NB4 (cell line): ENCODE measurements around the gene ZNF548.

Source experiments
- MYC ChIP-seq: IDR thresholded peaks from 2 replicates; pipeline ENCODE4 v1.6.1; 2011; ENCODE audit warnings: low read depth, low read length
- POLR2A ChIP-seq: IDR thresholded peaks from 2 replicates; pipeline ENCODE4 v1.6.1; 2011; ENCODE audit warnings: mild to moderate bottlenecking; ENCODE audit not compliant: insufficient read length; ENCODE audit errors: extremely low read depth
- TF ChIP-seq, protein P1 (sequence below): IDR thresholded peaks from one replicate; pipeline ENCODE4 v1.5.1; 2012; ENCODE audit warnings: low read depth, low read length
- TF ChIP-seq, protein P2 (sequence below): IDR thresholded peaks from 2 replicates; pipeline ENCODE4 v1.6.1; 2011; ENCODE audit warnings: low read depth, low read length

DNA sequence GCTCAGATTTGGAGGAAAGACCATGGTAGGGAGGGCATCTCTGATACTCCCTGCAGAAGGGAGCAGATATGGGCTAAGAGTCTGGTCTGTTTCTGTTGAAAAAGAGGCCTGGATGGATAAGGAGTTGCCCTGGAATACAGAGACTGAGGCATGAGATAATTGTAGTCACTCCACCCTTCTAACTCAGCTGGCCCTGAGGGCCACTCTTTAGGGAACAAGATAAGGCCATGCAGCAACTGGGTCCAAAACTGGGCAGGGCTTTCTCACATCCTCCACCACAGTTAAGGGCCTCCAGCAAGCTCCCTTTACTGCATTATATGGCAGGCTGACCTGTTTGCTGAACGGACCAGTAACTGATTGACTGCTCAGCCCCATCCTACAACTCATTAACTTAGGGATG lies 46.8 kb downstream of the ZNF548 start:
- TF ChIP-seq, protein P1, sequence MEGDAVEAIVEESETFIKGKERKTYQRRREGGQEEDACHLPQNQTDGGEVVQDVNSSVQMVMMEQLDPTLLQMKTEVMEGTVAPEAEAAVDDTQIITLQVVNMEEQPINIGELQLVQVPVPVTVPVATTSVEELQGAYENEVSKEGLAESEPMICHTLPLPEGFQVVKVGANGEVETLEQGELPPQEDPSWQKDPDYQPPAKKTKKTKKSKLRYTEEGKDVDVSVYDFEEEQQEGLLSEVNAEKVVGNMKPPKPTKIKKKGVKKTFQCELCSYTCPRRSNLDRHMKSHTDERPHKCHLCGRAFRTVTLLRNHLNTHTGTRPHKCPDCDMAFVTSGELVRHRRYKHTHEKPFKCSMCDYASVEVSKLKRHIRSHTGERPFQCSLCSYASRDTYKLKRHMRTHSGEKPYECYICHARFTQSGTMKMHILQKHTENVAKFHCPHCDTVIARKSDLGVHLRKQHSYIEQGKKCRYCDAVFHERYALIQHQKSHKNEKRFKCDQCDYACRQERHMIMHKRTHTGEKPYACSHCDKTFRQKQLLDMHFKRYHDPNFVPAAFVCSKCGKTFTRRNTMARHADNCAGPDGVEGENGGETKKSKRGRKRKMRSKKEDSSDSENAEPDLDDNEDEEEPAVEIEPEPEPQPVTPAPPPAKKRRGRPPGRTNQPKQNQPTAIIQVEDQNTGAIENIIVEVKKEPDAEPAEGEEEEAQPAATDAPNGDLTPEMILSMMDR, result no peak
- TF ChIP-seq POLR2A (no peak), MYC (no peak)
- TF ChIP-seq, protein P2, sequence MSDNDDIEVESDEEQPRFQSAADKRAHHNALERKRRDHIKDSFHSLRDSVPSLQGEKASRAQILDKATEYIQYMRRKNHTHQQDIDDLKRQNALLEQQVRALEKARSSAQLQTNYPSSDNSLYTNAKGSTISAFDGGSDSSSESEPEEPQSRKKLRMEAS, result no peak
